ENCODE measurements around the gene MAPKBP1.
"Not testable (repeated sequence)": the region's sequence is repeated elsewhere in the genome, so short reads cannot be mapped to it uniquely, and the experiment has no call there.

Gene MAPKBP1

GRCh38 chr15:41774062-41774881 is at the start of gene MAPKBP1:
MAPKBP1 (plus strand) TSS chr15:41774484; CDS start chr15:41775276, 792 bp downstream.
- peak; percentile 94 to 95 for DNase-seq

- DNase-seq = no peak
Measured at GRCh38 chr15:41727143-41727542, 47.1 kb upstream of the MAPKBP1 start.

- DNase-seq = not testable (repeated sequence)
Measured at GRCh38 chr15:41728061-41728460, 46.2 kb upstream of the MAPKBP1 start.

GRCh38 chr15:41730543-41730942 is 43.7 kb upstream of the MAPKBP1 start:
- DNase-seq = no peak

- DNase-seq = no peak
Measured at GRCh38 chr15:41732483-41732882, 41.8 kb upstream of the MAPKBP1 start.

GRCh38 chr15:41734079-41734478 is 40.2 kb upstream of the MAPKBP1 start:
- DNase-seq = no peak

GRCh38 chr15:41735046-41735445 is 39.2 kb upstream of the MAPKBP1 start:
- no peak for DNase-seq

- not testable (repeated sequence) for DNase-seq
Measured at GRCh38 chr15:41735492-41735891, 38.8 kb upstream of the MAPKBP1 start.

- DNase-seq = no peak
Measured at GRCh38 chr15:41746802-41747201, 27.5 kb upstream of the MAPKBP1 start.

- no peak for DNase-seq
Measured at GRCh38 chr15:41756198-41756597, 18.1 kb upstream of the MAPKBP1 start.

- peak; percentile 6 to 66 for DNase-seq
Measured at GRCh38 chr15:41772720-41773331, 1.5 kb upstream of the MAPKBP1 start.

GRCh38 chr15:41773332-41773728 is 954 bp upstream of the MAPKBP1 start:
- no peak for DNase-seq

GRCh38 chr15:41773729-41774061 is 589 bp upstream of the MAPKBP1 start:
- no peak for DNase-seq

GRCh38 chr15:41774882-41775417 is 666 bp downstream of the MAPKBP1 start:
- DNase-seq = no peak

GRCh38 chr15:41775651-41776050 is 1.4 kb downstream of the MAPKBP1 start:
- DNase-seq = no peak

GRCh38 chr15:41777421-41777973 is 3.2 kb downstream of the MAPKBP1 start:
- no peak for DNase-seq

- no peak for DNase-seq
Measured at GRCh38 chr15:41778521-41778920, 4.2 kb downstream of the MAPKBP1 start.

GRCh38 chr15:41779662-41780157 is 5.4 kb downstream of the MAPKBP1 start:
- DNase-seq = no peak

- DNase-seq = no peak
Measured at GRCh38 chr15:41780266-41780665, 6.0 kb downstream of the MAPKBP1 start.

- DNase-seq = no peak
Measured at GRCh38 chr15:41780727-41781126, 6.4 kb downstream of the MAPKBP1 start.

GRCh38 chr15:41782371-41783282 is 8.3 kb downstream of the MAPKBP1 start:
- no peak for DNase-seq

GRCh38 chr15:41783296-41783695 is 9.0 kb downstream of the MAPKBP1 start:
- DNase-seq = no peak

- DNase-seq = no peak
Measured at GRCh38 chr15:41788262-41788661, 14.0 kb downstream of the MAPKBP1 start.

Data from NCI-H446 (cell line).